PC-3 (cell line): ENCODE results near the gene F13A1. TPM values are rescaled to one million over a fixed set of nuclear protein-coding genes. Genes with fewer than 3 reads are reported as not detected.

Experiments used
- ATAC-seq: fragments of 200-7000 bp; cut with Tn5 transposase; 2 replicates; pipeline ENCODE4 v1.9.1; 2020; ENCODE audit warnings: mild to moderate bottlenecking, moderate library complexity
- BruUV-seq: library from RNA; stranded (reverse); fragments of 400-500 nt; replicated peaks from 2 replicates; lab custom pipeline; 2021; lab: Mats Ljungman, UMichigan
- CTCF ChIA-PET: fragments of 300-600 bp; sonication (Branson Sonifier 250); formaldehyde crosslinking; loops from one replicate; lab custom pipeline; 2022; ENCODE audit warnings: antibody characterized with exemption; lab: Charles Lee
- POLR2A ChIA-PET: fragments of 300-600 bp; sonication (Branson Sonifier 250); formaldehyde crosslinking; loops from one replicate; lab custom pipeline; 2022; ENCODE audit warnings: antibody characterized with exemption; ENCODE audit not compliant: unreplicated experiment; lab: Charles Lee
- DNase-seq: peaks from one replicate; pipeline ENCODE4 v3.0.0-alpha.2; 2015
- H2AFZ ChIP-seq: fragments of 300-600 bp; sonication (generic); 2 replicates; pipeline ENCODE4 v1.6.0; 2016; ENCODE audit warnings: antibody characterized with exemption, low read length
- H3F3A ChIP-seq: fragments of 300-600 bp; sonication (generic); one replicate; pipeline ENCODE4 v1.6.0; 2017; ENCODE audit warnings: antibody characterized with exemption, low read length, control low read depth, mild to moderate bottlenecking; ENCODE audit not compliant: unreplicated experiment
- H3K27ac ChIP-seq: fragments of 300-600 bp; sonication (generic); 2 replicates; pipeline ENCODE4 v1.5.1; 2016; ENCODE audit warnings: mild to moderate bottlenecking, low read length
- H3K27me3 ChIP-seq: fragments of 300-600 bp; sonication (generic); 2 replicates; pipeline ENCODE4 v1.6.1; 2016; ENCODE audit warnings: low read length, mixed read lengths
- H3K36me3 ChIP-seq: fragments of 300-600 bp; sonication (generic); 2 replicates; pipeline ENCODE4 v1.6.1; 2016; ENCODE audit warnings: low read depth, mixed run types, low read length, mixed read lengths
- H3K4me1 ChIP-seq: fragments of 300-600 bp; sonication (generic); 2 replicates; pipeline ENCODE4 v1.5.1; 2016; ENCODE audit warnings: low read length; ENCODE audit not compliant: insufficient read depth
- H3K4me2 ChIP-seq: fragments of 300-600 bp; sonication (generic); 2 replicates; pipeline ENCODE4 v1.6.0; 2016; ENCODE audit warnings: low read length
- H3K4me3 ChIP-seq: fragments of 300-600 bp; sonication (generic); 2 replicates; pipeline ENCODE4 v1.5.1; 2016; ENCODE audit warnings: mild to moderate bottlenecking, low read length, mixed read lengths
- H3K79me2 ChIP-seq: fragments of 300-600 bp; sonication (generic); 2 replicates; pipeline ENCODE4 v1.6.1; 2017; ENCODE audit warnings: low read length, mixed read lengths
- H3K9ac ChIP-seq: fragments of 300-600 bp; sonication (generic); 2 replicates; pipeline ENCODE4 v1.6.0; 2016; ENCODE audit warnings: mild to moderate bottlenecking, low read length
- H3K9me2 ChIP-seq: fragments of 300-600 bp; sonication (generic); replicated peaks from 2 replicates; pipeline ENCODE4 v1.6.1; 2016; ENCODE audit warnings: mixed run types, low read length, mixed read lengths
- H3K9me3 ChIP-seq: fragments of 300-600 bp; sonication (generic); 2 replicates; pipeline ENCODE4 v1.6.1; 2016; ENCODE audit warnings: low read length, mixed read lengths
- H4K20me1 ChIP-seq: fragments of 300-600 bp; sonication (generic); 2 replicates; pipeline ENCODE4 v1.6.1; 2016; ENCODE audit warnings: low read length, mixed read lengths
- CTCF ChIP-seq: fragments of 300-600 bp; sonication (generic); conservative IDR thresholded peaks from 2 replicates; pipeline ENCODE4 v1.5.1; 2017; ENCODE audit warnings: antibody characterized with exemption, low read depth, mild to moderate bottlenecking, low read length
- EZH2 ChIP-seq: fragments of 300-600 bp; sonication (generic); IDR thresholded peaks from one replicate; pipeline ENCODE4 v1.6.1; 2017; ENCODE audit warnings: antibody characterized with exemption, mild to moderate bottlenecking, low read length; ENCODE audit not compliant: unreplicated experiment
- EZH2phosphoT487 ChIP-seq: fragments of 300-600 bp; sonication (generic); IDR thresholded peaks from 2 replicates; pipeline ENCODE4 v1.6.1; 2018; ENCODE audit warnings: mild to moderate bottlenecking, antibody characterized with exemption, low read length, borderline replicate concordance
- intact Hi-C: fragments of 100-400 bp; cut with micrococcal nuclease; formaldehyde crosslinking; loops from 2 replicates; pipeline ENCODE4 v1.9.0; 2023
- total RNA-seq: library from RNA; depleted of rRNA; stranded (reverse); fragments of >200 nt; gene quantifications from 2 replicates; pipeline ENCODE4 v1.2.3, GENCODE V29; 2014

The F13A1 gene
- total RNA-seq, 1 experiment from 2014 or later, result not detected

GRCh38 chr6:6333501-6333900 is 13.0 kb upstream of the F13A1 start:
- no TSS peak for BruUV-seq
- Histone ChIP-seq H3F3A (no peaks in the 10 kb centered on the region), H3K4me3 (no peak overlapping the region), H3K79me2 (no peaks in the 10 kb centered on the region), H3K27ac (no peak overlapping the region), H3K27me3 (peaks cover 10% of the 10 kb centered on the region), H3K9ac (no peak overlapping the region), H3K9me2 (no peaks in the 10 kb centered on the region), H3K36me3 (no peaks in the 10 kb centered on the region), H3K9me3 (no peaks in the 10 kb centered on the region), H4K20me1 (no peaks in the 10 kb centered on the region), H3K4me1 (no peaks in the 10 kb centered on the region), H2AFZ (no peak overlapping the region), H3K4me2 (no peak overlapping the region)
- intact Hi-C loops, result no loop called here
- POLR2A ChIA-PET, result no interaction called here
- CTCF ChIA-PET, result no interaction called here
- ATAC-seq (no peak), DNase-seq (peak; percentile 19)
- TF ChIP-seq EZH2 (no peak), EZH2phosphoT487 (no peak), CTCF (no peak)

GRCh38 chr6:6332811-6333244 is 12.4 kb upstream of the F13A1 start:
- BruUV-seq, result no TSS peak
- CTCF ChIA-PET, result no interaction called here
- Histone ChIP-seq H3K4me2 (no peak overlapping the region), H4K20me1 (no peaks in the 10 kb centered on the region), H3K9me2 (no peaks in the 10 kb centered on the region), H2AFZ (no peak overlapping the region), H3K36me3 (no peaks in the 10 kb centered on the region), H3K4me1 (no peaks in the 10 kb centered on the region), H3K79me2 (no peaks in the 10 kb centered on the region), H3K27me3 (peaks cover 16% of the 10 kb centered on the region), H3K27ac (no peak overlapping the region), H3F3A (no peaks in the 10 kb centered on the region), H3K9me3 (no peaks in the 10 kb centered on the region), H3K9ac (no peak overlapping the region), H3K4me3 (no peak overlapping the region)
- ATAC-seq (no peak), DNase-seq (no peak)
- TF ChIP-seq EZH2phosphoT487 (no peak), EZH2 (no peak), CTCF (no peak)
- POLR2A ChIA-PET, result no interaction called here
- intact Hi-C loops, result no loop called here

GRCh38 chr6:6331946-6332601 is 11.6 kb upstream of the F13A1 start:
- DNase-seq, result no peak
- no peak overlapping the region for H3K4me3 ChIP-seq
- H3K27me3 ChIP-seq, result peaks cover 16% of the 10 kb centered on the region
- intact Hi-C loops, result no loop called here
- H3K9ac ChIP-seq, result no peak overlapping the region
- no peak overlapping the region for H3K27ac ChIP-seq
- H3K4me2 ChIP-seq, result no peak overlapping the region
- ChIA-PET CTCF (no interaction called here), POLR2A (no interaction called here)
- H3F3A ChIP-seq, result no peaks in the 10 kb centered on the region
- H2AFZ ChIP-seq, result no peak overlapping the region
- H4K20me1 ChIP-seq, result no peaks in the 10 kb centered on the region
- no peaks in the 10 kb centered on the region for H3K4me1 ChIP-seq
- no TSS peak for BruUV-seq
- no peaks in the 10 kb centered on the region for H3K79me2 ChIP-seq
- H3K9me2 ChIP-seq, result no peaks in the 10 kb centered on the region
- no peaks in the 10 kb centered on the region for H3K36me3 ChIP-seq
- no peaks in the 10 kb centered on the region for H3K9me3 ChIP-seq
- ATAC-seq, result no peak
- no peak for TF ChIP-seq EZH2
